ENCODE data around the gene AP5Z1. TPM values are rescaled to one million over a fixed set of nuclear protein-coding genes. Genes with fewer than 3 reads are reported as not detected.
A peak's percentile ranks its signal among the peaks of the same experiment; 100 is the strongest.

AP5Z1 gene
- polyA plus RNA-seq, 4 donors = 35.8 to 116 (median 64.2) TPM

DNA sequence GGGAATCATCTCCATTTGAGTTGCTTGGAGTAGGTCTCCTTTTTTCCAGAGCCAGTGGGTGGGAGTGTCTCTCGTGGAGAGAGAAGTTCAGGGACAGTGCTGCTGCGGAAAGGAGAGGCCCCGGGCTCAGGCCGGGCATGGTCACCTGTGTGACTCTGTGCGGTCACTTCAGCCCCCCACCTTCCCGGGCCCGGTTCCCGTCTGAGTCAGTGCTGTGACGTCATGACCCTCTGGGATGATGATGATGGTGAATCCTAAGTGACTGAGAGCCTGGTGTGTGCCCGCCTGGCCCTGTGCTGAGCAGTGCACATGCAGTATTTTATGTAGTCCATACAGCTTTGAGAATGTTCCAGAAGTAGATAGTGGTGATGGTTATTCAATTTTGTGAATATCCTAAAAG lies 32.6 kb upstream of the AP5Z1 start:
- Histone ChIP-seq H3K27me3 (ENCODE audit: control insufficient read depth in 3 of 3, insufficient read depth in 3 of 3, low read length in 3 of 3) (no peaks in the 10 kb centered on the region), H3K27ac (ENCODE audit: low read depth in 1 of 3, low read length in 2 of 3) (peak overlapping the region in 2 of 3 donors; percentile 42 to 98), H3K9me3 (ENCODE audit: control insufficient read depth in 2 of 2, insufficient read depth in 1 of 2, low read depth in 1 of 2, low read length in 1 of 2) (no peaks in the 10 kb centered on the region), H3K4me3 (ENCODE audit: low read depth in 1 of 3, low read length in 3 of 3) (no peak overlapping the region), H3K36me3 (ENCODE audit: control insufficient read depth in 3 of 3, insufficient read depth in 2 of 3, low read depth in 1 of 3, low read length in 3 of 3) (peaks cover 0 to 58% (median 0%) of the 10 kb centered on the region in 3 donors), H3K4me1 (ENCODE audit: control insufficient read depth in 3 of 3, insufficient read depth in 2 of 3, low read depth in 1 of 3, low read length in 2 of 3) (peaks cover 0 to 65% (median 9%) of the 10 kb centered on the region in 3 donors)
- 67 to 88% (median 82%) methylated on average over 10 of the region's 10 CpGs for WGBS, 3 donors
- DNase-seq = no peak
- no peak for FAIRE-seq

DNA sequence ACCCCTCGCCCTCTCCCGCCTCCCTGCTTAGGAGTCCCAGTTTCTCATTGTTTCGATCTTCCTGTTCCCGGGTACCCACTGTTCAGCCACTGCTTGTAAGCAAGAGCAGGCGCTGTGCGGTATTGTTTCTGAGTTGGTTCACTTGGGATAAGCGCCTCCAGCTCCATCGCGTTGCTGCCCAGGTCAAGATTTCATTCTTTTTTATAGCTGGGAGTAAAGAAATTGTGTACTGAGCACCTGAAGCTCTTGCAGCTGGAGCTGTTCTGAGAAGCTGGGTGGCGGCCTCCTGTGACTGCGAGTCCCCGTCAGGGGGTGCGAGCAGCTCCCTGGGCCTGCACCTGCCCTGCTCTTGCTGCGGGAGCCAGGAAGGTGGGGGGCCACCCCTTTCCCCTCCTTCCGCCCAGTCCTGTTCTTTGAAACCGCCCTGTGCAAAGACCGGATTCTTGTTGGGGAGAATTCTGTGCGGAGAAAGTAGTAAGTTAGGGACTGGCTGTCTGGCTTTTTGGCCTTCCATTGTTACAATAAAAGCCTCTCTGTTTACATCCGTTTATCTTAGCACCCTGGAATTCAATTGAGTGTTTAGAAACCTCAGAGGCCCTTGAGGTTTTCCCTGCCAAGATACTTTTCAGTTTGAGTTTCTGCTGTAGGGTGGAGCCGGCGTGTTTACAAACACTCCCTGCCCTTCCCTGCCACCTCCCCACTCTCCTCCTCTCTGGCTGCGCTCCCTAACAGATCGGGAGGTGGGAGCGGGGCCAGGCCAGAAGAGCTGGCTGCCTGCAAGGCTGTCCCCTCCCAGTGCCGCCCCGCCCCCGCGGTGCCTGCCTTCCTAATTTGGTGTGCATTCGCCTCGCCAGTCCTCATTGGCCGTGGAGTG lies 30.8 kb upstream of the AP5Z1 start:
- 8 to 13% (median 8%) methylated on average over 30 to 31 of the region's 31 CpGs for WGBS, 3 donors
- peak; percentile 95 for DNase-seq
- H3K4me1 ChIP-seq (ENCODE audit: control insufficient read depth in 3 of 3, insufficient read depth in 2 of 3, low read depth in 1 of 3, low read length in 2 of 3) = peaks cover 0 to 61% (median 9%) of the 10 kb centered on the region in 3 donors
- H3K4me3 ChIP-seq (ENCODE audit: low read depth in 1 of 3, low read length in 3 of 3) = peak overlapping the region in 2 of 3 donors; percentile 17 to 36
- peak overlapping the region; percentile 75 to 98 (median 95) for H3K27ac ChIP-seq (ENCODE audit: low read depth in 1 of 3, low read length in 2 of 3)
- peaks cover 0 to 65% (median 0%) of the 10 kb centered on the region in 3 donors for H3K36me3 ChIP-seq (ENCODE audit: control insufficient read depth in 3 of 3, insufficient read depth in 2 of 3, low read depth in 1 of 3, low read length in 3 of 3)
- H3K9me3 ChIP-seq (ENCODE audit: control insufficient read depth in 2 of 2, insufficient read depth in 1 of 2, low read depth in 1 of 2, low read length in 1 of 2) = no peaks in the 10 kb centered on the region
- FAIRE-seq = no peak
- no peaks in the 10 kb centered on the region for H3K27me3 ChIP-seq (ENCODE audit: control insufficient read depth in 3 of 3, insufficient read depth in 3 of 3, low read length in 3 of 3)

DNA sequence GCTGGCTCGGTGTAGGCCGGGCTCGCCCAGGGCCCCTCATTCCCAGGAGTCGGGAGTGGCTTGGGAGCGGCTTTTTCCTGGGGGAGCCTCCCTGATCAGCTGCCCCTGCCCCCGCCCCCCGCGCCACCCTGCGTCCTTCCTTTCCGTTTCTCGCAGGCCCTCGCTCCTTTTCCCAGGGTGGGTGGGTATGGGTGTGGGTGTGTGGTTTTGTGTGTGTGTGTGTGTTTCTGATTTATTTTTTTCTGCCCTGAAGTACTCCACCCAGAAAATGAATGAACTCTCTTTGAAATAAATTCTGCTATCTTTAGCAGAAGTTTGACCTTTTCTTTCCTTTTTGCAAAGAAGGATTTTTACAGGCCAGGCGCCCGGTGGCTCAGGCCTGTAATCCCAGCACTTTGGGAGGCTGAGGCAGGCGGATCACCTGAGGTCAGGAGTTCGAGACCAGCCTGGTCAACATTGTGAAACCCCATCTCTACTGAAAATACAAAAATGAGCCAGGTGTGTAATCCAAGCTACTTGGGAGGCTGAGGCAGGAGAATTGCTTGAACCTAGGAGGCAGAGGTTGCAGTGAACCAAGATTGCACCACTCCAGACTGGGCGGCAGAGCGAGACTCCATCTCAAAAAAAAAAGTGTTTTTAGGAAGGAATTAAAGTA lies 30.0 kb upstream of the AP5Z1 start:
- peaks cover 0 to 60% (median 9%) of the 10 kb centered on the region in 3 donors for H3K4me1 ChIP-seq (ENCODE audit: control insufficient read depth in 3 of 3, insufficient read depth in 2 of 3, low read depth in 1 of 3, low read length in 2 of 3)
- peak overlapping the region in 2 of 3 donors; percentile 17 to 36 for H3K4me3 ChIP-seq (ENCODE audit: low read depth in 1 of 3, low read length in 3 of 3)
- no peaks in the 10 kb centered on the region for H3K27me3 ChIP-seq (ENCODE audit: control insufficient read depth in 3 of 3, insufficient read depth in 3 of 3, low read length in 3 of 3)
- WGBS, 3 donors = 6 to 7% (median 6%) methylated on average over 15 to 18 of the region's 18 CpGs
- H3K36me3 ChIP-seq (ENCODE audit: control insufficient read depth in 3 of 3, insufficient read depth in 2 of 3, low read depth in 1 of 3, low read length in 3 of 3) = peaks cover 0 to 67% (median 0%) of the 10 kb centered on the region in 3 donors
- peak overlapping the region; percentile 75 to 98 (median 95) for H3K27ac ChIP-seq (ENCODE audit: low read depth in 1 of 3, low read length in 2 of 3)
- no peaks in the 10 kb centered on the region for H3K9me3 ChIP-seq (ENCODE audit: control insufficient read depth in 2 of 2, insufficient read depth in 1 of 2, low read depth in 1 of 2, low read length in 1 of 2)
- FAIRE-seq (no peak), DNase-seq (no peak)

DNA sequence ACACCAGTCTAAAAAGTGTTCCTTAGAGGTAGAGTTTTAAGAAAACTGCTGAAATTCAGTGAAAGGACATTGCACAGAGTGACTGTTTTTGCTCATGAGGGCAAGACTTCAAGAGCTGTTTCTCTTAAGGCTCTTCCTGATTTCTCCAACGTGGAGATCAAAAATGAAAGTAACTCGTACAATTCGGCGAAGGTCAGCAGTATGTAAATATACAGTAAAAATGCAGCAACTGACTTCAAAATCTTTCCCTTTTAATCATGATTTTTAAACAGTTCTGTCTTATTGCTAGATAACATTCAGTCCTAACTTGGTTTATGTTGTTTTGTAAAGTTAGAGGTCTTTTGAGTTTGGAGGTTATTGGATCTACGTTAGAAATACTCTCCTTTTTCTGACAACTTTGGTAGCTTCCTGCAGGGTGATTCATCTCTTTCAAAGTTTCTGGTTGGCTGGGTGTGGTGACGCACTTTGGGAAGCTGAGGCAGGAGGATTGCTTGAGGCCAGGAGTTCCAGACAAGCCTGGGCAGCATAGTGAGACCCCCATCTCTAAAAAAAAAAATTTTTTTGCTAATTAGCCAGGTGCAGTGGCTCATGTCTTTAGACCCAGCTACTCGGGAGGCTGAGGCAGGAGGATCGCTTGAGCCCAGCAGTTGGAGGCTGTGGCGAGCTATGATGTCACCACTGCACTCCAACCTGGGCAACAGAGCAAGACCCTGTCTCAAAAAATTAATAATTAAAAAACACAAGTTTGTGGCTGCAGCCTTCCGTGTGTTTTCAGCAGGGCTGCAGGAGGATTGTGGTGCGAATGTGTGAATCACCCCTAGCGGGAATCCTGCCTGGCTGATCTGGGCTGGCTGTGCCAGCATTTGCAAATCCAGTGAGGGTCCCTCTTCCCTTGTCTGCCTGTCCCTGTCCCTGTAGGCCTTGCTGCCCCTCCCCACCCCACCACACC lies 29.2 kb upstream of the AP5Z1 start:
- peaks cover 0 to 60% (median 9%) of the 10 kb centered on the region in 3 donors for H3K4me1 ChIP-seq (ENCODE audit: control insufficient read depth in 3 of 3, insufficient read depth in 2 of 3, low read depth in 1 of 3, low read length in 2 of 3)
- peak overlapping the region in 2 of 3 donors; percentile 2 to 21 for H3K4me3 ChIP-seq (ENCODE audit: low read depth in 1 of 3, low read length in 3 of 3)
- peak overlapping the region; percentile 75 to 98 (median 95) for H3K27ac ChIP-seq (ENCODE audit: low read depth in 1 of 3, low read length in 2 of 3)
- DNase-seq (peak; percentile 84), FAIRE-seq (no peak)
- no peaks in the 10 kb centered on the region for H3K9me3 ChIP-seq (ENCODE audit: control insufficient read depth in 2 of 2, insufficient read depth in 1 of 2, low read depth in 1 of 2, low read length in 1 of 2)
- peaks cover 0 to 65% (median 0%) of the 10 kb centered on the region in 3 donors for H3K36me3 ChIP-seq (ENCODE audit: control insufficient read depth in 3 of 3, insufficient read depth in 2 of 3, low read depth in 1 of 3, low read length in 3 of 3)
- H3K27me3 ChIP-seq (ENCODE audit: control insufficient read depth in 3 of 3, insufficient read depth in 3 of 3, low read length in 3 of 3) = no peaks in the 10 kb centered on the region
- WGBS, 3 donors = 44 to 45% (median 45%) methylated on average over 12 of the region's 12 CpGs

DNA sequence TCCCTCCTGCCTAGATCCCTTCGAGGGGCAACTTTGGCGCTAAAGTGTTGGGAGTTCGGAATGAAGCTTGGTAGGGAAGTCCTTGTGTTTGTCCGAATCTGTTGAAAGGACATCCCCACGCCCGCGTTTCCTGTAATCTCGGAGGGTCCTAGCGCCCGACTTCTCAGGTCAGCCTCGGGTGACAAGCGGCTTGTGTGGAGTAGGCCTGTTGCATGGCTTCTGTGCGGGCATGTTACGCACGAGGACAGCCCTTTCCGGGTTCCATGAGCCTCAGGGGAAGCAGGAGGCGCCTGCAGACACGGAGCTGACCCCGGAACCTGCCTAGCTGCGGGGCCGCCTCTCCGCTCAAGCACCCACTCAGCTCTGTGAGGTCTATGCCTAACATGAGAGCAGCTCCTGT lies 28.4 kb upstream of the AP5Z1 start:
- FAIRE-seq (no peak), DNase-seq (no peak)
- H3K27me3 ChIP-seq (ENCODE audit: control insufficient read depth in 3 of 3, insufficient read depth in 3 of 3, low read length in 3 of 3) = no peaks in the 10 kb centered on the region
- peaks cover 0 to 65% (median 0%) of the 10 kb centered on the region in 3 donors for H3K36me3 ChIP-seq (ENCODE audit: control insufficient read depth in 3 of 3, insufficient read depth in 2 of 3, low read depth in 1 of 3, low read length in 3 of 3)
- H3K27ac ChIP-seq (ENCODE audit: low read depth in 1 of 3, low read length in 2 of 3) = peak overlapping the region; percentile 75 to 98 (median 95)
- no peak overlapping the region for H3K4me3 ChIP-seq (ENCODE audit: low read depth in 1 of 3, low read length in 3 of 3)
- H3K4me1 ChIP-seq (ENCODE audit: control insufficient read depth in 3 of 3, insufficient read depth in 2 of 3, low read depth in 1 of 3, low read length in 2 of 3) = peaks cover 0 to 55% (median 9%) of the 10 kb centered on the region in 3 donors
- WGBS, 3 donors = 85 to 94% (median 93%) methylated on average over 22 of the region's 22 CpGs
- no peaks in the 10 kb centered on the region for H3K9me3 ChIP-seq (ENCODE audit: control insufficient read depth in 2 of 2, insufficient read depth in 1 of 2, low read depth in 1 of 2, low read length in 1 of 2)

DNA sequence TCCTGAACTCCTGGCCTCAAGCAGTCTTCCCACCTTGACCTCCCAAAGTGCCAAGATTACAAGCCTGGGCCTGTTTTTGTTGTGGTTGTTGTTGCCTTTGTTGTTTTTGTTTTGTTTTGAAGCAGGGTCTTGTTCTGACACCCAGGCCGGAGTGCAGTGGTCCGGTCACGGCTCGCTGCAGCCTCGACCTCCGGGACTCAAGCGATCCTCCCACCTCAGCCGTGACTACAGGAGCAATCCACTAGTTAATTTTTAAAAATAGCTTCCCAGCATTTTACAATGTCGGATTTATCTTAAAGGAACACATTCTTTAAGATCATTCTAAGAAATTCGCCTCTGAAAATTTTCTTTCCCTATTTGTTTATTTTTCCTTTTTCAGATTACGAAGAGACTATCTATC lies 27.7 kb upstream of the AP5Z1 start:
- no peak for FAIRE-seq
- Histone ChIP-seq H3K9me3 (ENCODE audit: control insufficient read depth in 2 of 2, insufficient read depth in 1 of 2, low read depth in 1 of 2, low read length in 1 of 2) (no peaks in the 10 kb centered on the region), H3K36me3 (ENCODE audit: control insufficient read depth in 3 of 3, insufficient read depth in 2 of 3, low read depth in 1 of 3, low read length in 3 of 3) (peaks cover 0 to 65% (median 0%) of the 10 kb centered on the region in 3 donors), H3K4me3 (ENCODE audit: low read depth in 1 of 3, low read length in 3 of 3) (no peak overlapping the region), H3K27me3 (ENCODE audit: control insufficient read depth in 3 of 3, insufficient read depth in 3 of 3, low read length in 3 of 3) (no peaks in the 10 kb centered on the region), H3K27ac (ENCODE audit: low read depth in 1 of 3, low read length in 2 of 3) (peak overlapping the region in 2 of 3 donors; percentile 4 to 95), H3K4me1 (ENCODE audit: control insufficient read depth in 3 of 3, insufficient read depth in 2 of 3, low read depth in 1 of 3, low read length in 2 of 3) (peaks cover 0 to 51% (median 9%) of the 10 kb centered on the region in 3 donors)
- DNase-seq = peak in 1 of 2 donors; percentile 42
- WGBS, 3 donors = 66 to 84% (median 74%) methylated on average over 11 of the region's 11 CpGs

DNA sequence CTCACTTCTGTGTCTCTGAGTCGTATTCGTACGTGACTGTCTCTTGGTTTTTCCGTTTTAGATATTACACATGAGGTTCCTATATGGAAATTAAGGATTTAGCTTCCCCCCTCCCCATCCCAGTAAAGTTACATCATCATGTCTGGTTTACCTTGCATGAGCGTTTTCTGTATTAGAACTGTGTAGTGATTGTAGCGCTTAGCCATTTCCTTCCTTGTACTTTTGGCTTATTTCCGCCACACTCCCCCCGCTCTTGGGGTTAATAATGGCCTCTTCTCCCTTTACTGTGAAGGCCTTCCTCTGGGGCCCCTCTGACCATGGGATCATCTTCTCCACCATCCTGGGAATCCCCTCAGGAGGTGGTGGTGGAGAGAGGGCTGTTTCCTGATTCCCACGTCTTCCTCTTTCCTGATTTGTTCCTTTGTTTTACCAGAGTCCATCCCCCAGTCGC lies 27.2 kb upstream of the AP5Z1 start:
- Histone ChIP-seq H3K27ac (ENCODE audit: low read depth in 1 of 3, low read length in 2 of 3) (peak overlapping the region in 2 of 3 donors; percentile 43 to 95), H3K27me3 (ENCODE audit: control insufficient read depth in 3 of 3, insufficient read depth in 3 of 3, low read length in 3 of 3) (no peaks in the 10 kb centered on the region), H3K4me1 (ENCODE audit: control insufficient read depth in 3 of 3, insufficient read depth in 2 of 3, low read depth in 1 of 3, low read length in 2 of 3) (peaks cover 0 to 48% (median 9%) of the 10 kb centered on the region in 3 donors), H3K4me3 (ENCODE audit: low read depth in 1 of 3, low read length in 3 of 3) (no peak overlapping the region), H3K9me3 (ENCODE audit: control insufficient read depth in 2 of 2, insufficient read depth in 1 of 2, low read depth in 1 of 2, low read length in 1 of 2) (no peaks in the 10 kb centered on the region), H3K36me3 (ENCODE audit: control insufficient read depth in 3 of 3, insufficient read depth in 2 of 3, low read depth in 1 of 3, low read length in 3 of 3) (peaks cover 0 to 62% (median 0%) of the 10 kb centered on the region in 3 donors)
- FAIRE-seq (no peak), DNase-seq (peak in 1 of 2 donors; percentile 30)
- WGBS, 3 donors = 68 to 88% (median 82%) methylated on average over 10 of the region's 10 CpGs
